NCI-H82 (cell line): ENCODE results near the gene MED26.

Source experiments
- DNase-seq: peaks from one replicate; lab custom pipeline; 2025; lab: John Stamatoyannopoulos, UW

MED26 gene

GRCh38 chr19:16588824-16589577 is 39.0 kb downstream of the MED26 start:
- peak; percentile 48 for DNase-seq

- peak; percentile 44 for DNase-seq
These were observed 39.9 kb downstream of the MED26 start for GRCh38 chr19:16587833-16588823.

GRCh38 chr19:16586991-16587832 is 40.8 kb downstream of the MED26 start:
- DNase-seq = peak; percentile 86

GRCh38 chr19:16586477-16586871 is 41.5 kb downstream of the MED26 start:
- DNase-seq = no peak

- DNase-seq = no peak
These were observed 42.1 kb downstream of the MED26 start for GRCh38 chr19:16585808-16586476.

GRCh38 chr19:16585094-16585801 is 42.8 kb downstream of the MED26 start:
- DNase-seq = no peak

- peak; percentile 97 for DNase-seq
These were observed 43.5 kb downstream of the MED26 start for GRCh38 chr19:16584248-16585093.

- no peak for DNase-seq
These were observed 45.3 kb downstream of the MED26 start for GRCh38 chr19:16582486-16583261.

GRCh38 chr19:16581971-16582343 is 46.0 kb downstream of the MED26 start:
- no peak for DNase-seq

- DNase-seq = no peak
These were observed 46.6 kb downstream of the MED26 start for GRCh38 chr19:16581145-16581970.

GRCh38 chr19:16579381-16579780 is 48.6 kb downstream of the MED26 start:
- DNase-seq = no peak

- no peak for DNase-seq
These were observed 50.4 kb downstream of the MED26 start for GRCh38 chr19:16577531-16577985.

GRCh38 chr19:16576690-16577530 is 51.1 kb downstream of the MED26 start:
- no peak for DNase-seq

GRCh38 chr19:16575861-16576689 is 51.9 kb downstream of the MED26 start:
- no peak for DNase-seq

- no peak for DNase-seq
These were observed 52.7 kb downstream of the MED26 start for GRCh38 chr19:16575282-16575681.

- no peak for DNase-seq
These were observed 54.1 kb downstream of the MED26 start for GRCh38 chr19:16573925-16574324.
